ENCODE data around the gene SNAPC2.

DNA sequence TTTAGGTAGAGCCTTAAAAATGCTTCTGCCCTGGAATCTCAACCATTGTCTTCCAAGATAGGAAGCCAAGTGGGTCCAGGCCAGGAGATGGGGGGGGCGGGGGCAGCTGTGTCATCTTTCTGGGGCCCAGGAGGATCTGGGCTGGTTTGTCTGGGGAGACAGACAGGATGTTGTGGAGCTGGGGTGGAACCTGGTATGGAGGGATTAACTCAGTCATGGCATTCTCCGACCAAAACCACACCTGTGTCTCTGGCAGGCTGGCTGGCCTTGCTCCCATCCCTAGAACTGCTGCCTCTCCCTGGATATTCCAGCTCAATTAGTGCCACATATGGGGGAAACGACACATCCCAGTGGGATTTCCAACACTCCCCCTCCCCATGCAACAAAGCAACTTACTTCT, 19.2 kb upstream of the SNAPC2 start:
- no peak for TF ChIP-seq HDGF (IDR thresholded peaks at IDR 0.05; ENCODE audit: borderline replicate concordance)
- no peak for TF ChIP-seq SP1 (IDR thresholded peaks at IDR 0.05)
- no peak for TF ChIP-seq TARDBP (IDR thresholded peaks at IDR 0.05)
- no peak for TF ChIP-seq FOXA1 (IDR thresholded peaks at IDR 0.05)
- no peak for TF ChIP-seq LEF1 (IDR thresholded peaks at IDR 0.05; ENCODE audit: borderline replicate concordance)
- no peak for TF ChIP-seq BHLHE40 (IDR thresholded peaks at IDR 0.05; ENCODE audit: borderline replicate concordance)
- no peak for TF ChIP-seq ARNT (IDR thresholded peaks at IDR 0.05)
- TF ChIP-seq NFRKB (IDR thresholded peaks at IDR 0.05), result no peak
- TF ChIP-seq, protein P1, sequence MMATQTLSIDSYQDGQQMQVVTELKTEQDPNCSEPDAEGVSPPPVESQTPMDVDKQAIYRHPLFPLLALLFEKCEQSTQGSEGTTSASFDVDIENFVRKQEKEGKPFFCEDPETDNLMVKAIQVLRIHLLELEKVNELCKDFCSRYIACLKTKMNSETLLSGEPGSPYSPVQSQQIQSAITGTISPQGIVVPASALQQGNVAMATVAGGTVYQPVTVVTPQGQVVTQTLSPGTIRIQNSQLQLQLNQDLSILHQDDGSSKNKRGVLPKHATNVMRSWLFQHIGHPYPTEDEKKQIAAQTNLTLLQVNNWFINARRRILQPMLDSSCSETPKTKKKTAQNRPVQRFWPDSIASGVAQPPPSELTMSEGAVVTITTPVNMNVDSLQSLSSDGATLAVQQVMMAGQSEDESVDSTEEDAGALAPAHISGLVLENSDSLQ (IDR thresholded peaks at IDR 0.05), result no peak
- TF ChIP-seq FOXM1 (IDR thresholded peaks at IDR 0.05; ENCODE audit: borderline replicate concordance), result no peak
- TF ChIP-seq ZNF384 (IDR thresholded peaks at IDR 0.05), result no peak
- no peak for TF ChIP-seq L3MBTL2 (conservative IDR thresholded peaks at IDR 0.05)
- TF ChIP-seq ELF4 (IDR thresholded peaks at IDR 0.05), result no peak
- TF ChIP-seq SUZ12 (IDR thresholded peaks at IDR 0.05), result no peak

All from HEK293T (cell line).